Neutrophil (primary cell): Measurements from ENCODE around the gene TALDO1.

Source experiments
- H3K27ac ChIP-seq: fragments of 200-600 bp; sonication (generic); 2 replicates; pipeline ENCODE4 v1.5.1; 2016; ENCODE audit warnings: mild to moderate bottlenecking, moderate library complexity
- H3K27me3 ChIP-seq: fragments of 200-600 bp; sonication (generic); 2 replicates; pipeline ENCODE4 v1.6.0; 2016; ENCODE audit warnings: mild to moderate bottlenecking
- H3K36me3 ChIP-seq: fragments of 200-600 bp; sonication (generic); 2 replicates; pipeline ENCODE4 v1.5.1; 2017
- H3K4me1 ChIP-seq, 2 experiments: fragments of 200-600 bp in 1 of 2; sonication (generic) in 1 of 2; 1 replicate in 1 of 2; 2 replicates in 1 of 2; pipeline versions ENCODE4 v1.5.1 to v1.6.1; 2013 to 2016; ENCODE audit warnings: low read depth in 1 of 2, low read length in 1 of 2, mild to moderate bottlenecking in 1 of 2, moderate library complexity in 1 of 2; ENCODE audit not compliant: control insufficient read depth in 1 of 2, insufficient read depth in 1 of 2
- H3K4me3 ChIP-seq, 2 experiments: fragments of 200-600 bp in 1 of 2; sonication (generic) in 1 of 2; 1 replicate in 1 of 2; 2 replicates in 1 of 2; pipeline ENCODE4 v1.5.1; 2013 to 2016; ENCODE audit warnings: low read depth in 1 of 2, low read length in 1 of 2, mild to moderate bottlenecking in 1 of 2, moderate library complexity in 1 of 2
- H3K9me3 ChIP-seq: fragments of 200-600 bp; sonication (generic); 2 replicates; pipeline ENCODE4 v1.5.1; 2016
- CTCF ChIP-seq: fragments of 200-600 bp; sonication (generic); IDR thresholded peaks from 2 replicates; pipeline ENCODE4 v1.5.1; 2016; ENCODE audit warnings: antibody characterized with exemption

TALDO1 gene

DNA sequence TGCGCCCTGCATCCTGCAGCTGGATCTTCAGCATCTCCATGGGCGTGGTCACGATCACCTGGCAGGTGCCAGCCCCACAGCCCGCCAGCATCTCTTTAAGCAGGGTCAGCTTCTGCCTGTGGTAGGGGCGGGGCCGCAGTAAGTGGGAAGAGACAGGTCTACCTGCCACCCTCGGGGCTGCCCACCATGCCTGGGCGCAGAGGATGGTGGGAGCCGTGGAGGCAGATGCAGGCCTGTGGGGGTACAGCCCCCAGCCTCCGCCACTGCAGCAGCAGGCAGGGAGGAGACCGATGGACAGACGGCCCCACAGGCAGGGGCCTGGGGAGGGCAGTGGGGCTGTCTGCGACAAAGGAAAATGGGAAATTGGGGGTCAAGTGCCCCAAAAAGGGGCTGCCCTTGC, 45.6 kb downstream of the TALDO1 start:
- no peaks in the 10 kb centered on the region for H3K9me3 ChIP-seq
- H3K4me3 ChIP-seq, result no peak overlapping the region
- H3K27ac ChIP-seq, result no peak overlapping the region
- no peak for TF ChIP-seq CTCF
- peaks cover 7% of the 10 kb centered on the region for H3K36me3 ChIP-seq
- peaks cover 35% of the 10 kb centered on the region for H3K27me3 ChIP-seq
- peaks cover 22 to 31% of the 10 kb centered on the region in 2 experiments for H3K4me1 ChIP-seq

- Histone ChIP-seq H3K9me3 (no peaks in the 10 kb centered on the region), H3K27me3 (peaks cover 28% of the 10 kb centered on the region), H3K27ac (no peak overlapping the region), H3K36me3 (peaks cover 7% of the 10 kb centered on the region), H3K4me3 (no peak overlapping the region), H3K4me1 (peaks cover 25 to 36% of the 10 kb centered on the region in 2 experiments)
- TF ChIP-seq CTCF, result no peak
These were observed 46.3 kb downstream of the TALDO1 start for GRCh38 chr11:793556-793955.

DNA sequence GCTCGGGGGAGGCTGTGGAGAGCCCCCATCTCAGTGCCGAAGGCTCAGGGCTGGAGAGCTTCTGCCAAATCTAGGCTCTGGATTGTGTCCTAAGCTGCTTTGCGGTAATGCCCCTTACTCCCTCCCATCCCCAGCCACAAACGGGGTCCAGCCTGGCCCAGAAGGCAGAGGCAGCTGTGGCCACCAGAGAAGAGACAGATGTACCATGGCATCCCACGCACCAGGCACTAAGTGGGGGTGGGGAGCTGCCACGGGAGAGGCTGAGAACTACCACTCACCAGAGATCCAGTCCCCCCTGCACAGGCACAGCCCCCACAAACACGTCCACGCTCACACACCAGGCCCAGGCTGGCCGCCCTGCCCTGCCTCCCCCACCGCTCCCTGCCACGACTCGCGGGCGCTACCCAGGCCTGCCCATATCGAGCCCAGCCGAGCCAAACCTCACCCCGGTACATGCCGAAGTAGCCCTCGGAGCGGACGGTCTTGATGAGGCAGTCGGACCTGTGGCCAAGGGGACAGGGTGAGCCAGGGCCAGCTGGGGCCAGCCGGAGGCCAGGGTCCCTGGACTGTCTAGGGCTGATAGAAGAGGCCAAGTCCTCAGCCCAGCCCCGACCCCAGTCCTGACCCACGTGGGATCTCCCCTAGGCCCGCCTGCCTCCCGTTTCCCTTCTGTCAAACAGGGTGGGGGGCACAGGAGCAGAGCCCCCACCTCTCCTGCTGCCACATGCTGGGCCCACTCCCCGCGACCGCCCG, 46.9 kb downstream of the TALDO1 start:
- Histone ChIP-seq H3K4me3 (no peak overlapping the region), H3K27me3 (peaks cover 21% of the 10 kb centered on the region), H3K36me3 (peaks cover 7% of the 10 kb centered on the region), H3K27ac (no peak overlapping the region), H3K4me1 (peaks cover 26 to 37% of the 10 kb centered on the region in 2 experiments), H3K9me3 (no peaks in the 10 kb centered on the region)
- no peak for TF ChIP-seq CTCF

DNA sequence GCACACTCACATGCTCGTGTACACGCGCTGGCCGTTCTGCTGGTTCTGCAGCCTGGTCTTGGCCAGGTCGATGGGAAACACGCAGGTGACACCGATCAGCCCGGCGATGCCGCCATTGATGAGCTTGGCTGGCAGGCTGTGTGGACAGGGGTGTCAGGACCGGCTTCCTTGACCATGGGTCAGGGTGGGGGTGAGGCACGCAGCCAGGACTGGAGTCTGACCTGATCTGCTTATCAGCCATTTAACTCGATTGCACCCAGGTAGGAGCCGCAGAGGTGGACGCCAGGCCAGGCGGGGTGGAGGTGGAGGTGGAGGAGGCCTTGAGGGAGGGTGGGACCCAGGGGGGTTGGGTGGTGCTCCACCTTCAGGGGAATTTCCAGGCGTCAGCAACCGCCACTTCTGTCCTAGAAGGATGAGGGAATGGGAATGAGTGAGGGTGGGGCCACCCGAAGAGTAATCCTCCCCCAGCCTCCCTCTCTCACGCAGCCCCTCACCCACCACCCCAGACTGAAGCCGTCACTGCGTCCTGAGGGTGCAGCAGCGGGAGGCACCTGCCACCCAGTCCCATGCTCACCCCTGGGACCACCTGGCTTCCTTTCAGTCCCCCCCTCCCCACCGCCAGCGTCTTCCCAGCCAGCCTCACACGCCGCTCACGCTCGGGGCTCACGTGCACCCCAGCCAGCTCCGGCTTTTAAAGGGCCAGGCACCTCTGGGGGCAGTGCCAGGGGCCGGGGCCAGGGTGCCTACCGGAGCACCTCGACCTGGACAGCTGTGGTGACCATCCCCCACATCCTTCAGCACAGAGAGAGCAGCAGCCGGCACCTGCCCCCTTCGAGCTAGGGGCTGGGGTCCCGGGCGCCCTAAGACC, 47.7 kb downstream of the TALDO1 start:
- H3K4me1 ChIP-seq, result peaks cover 26 to 35% of the 10 kb centered on the region in 2 experiments
- TF ChIP-seq CTCF, result no peak
- peak overlapping the region in 1 of 2 experiments; percentile 90 for H3K4me3 ChIP-seq
- peaks cover 13% of the 10 kb centered on the region for H3K27me3 ChIP-seq
- H3K9me3 ChIP-seq, result no peaks in the 10 kb centered on the region
- peaks cover 7% of the 10 kb centered on the region for H3K36me3 ChIP-seq
- no peak overlapping the region for H3K27ac ChIP-seq

GRCh38 chr11:795634-796564, 48.6 kb downstream of the TALDO1 start:
- peak; percentile 34 for TF ChIP-seq CTCF

More at GRCh38 chr11:795634-796564, 48.6 kb downstream of the TALDO1 start:
- H3K27me3 ChIP-seq, result peaks cover 4% of the 10 kb centered on the region
- peaks cover 7% of the 10 kb centered on the region for H3K36me3 ChIP-seq
- H3K4me3 ChIP-seq, result peak overlapping the region; percentile 58 to 90
- H3K9me3 ChIP-seq, result no peaks in the 10 kb centered on the region
- peaks cover 26 to 35% of the 10 kb centered on the region in 2 experiments for H3K4me1 ChIP-seq
- H3K27ac ChIP-seq, result peak overlapping the region; percentile 82
